SU-DHL-6 (cell line): ENCODE measurements around the gene BRMS1.

Experiments
- H2AFZ ChIP-seq: fragments of 200-600 bp; sonication (generic); 2 replicates; pipeline ENCODE4 v1.6.1; 2014; ENCODE audit warnings: low read depth, mild to moderate bottlenecking, moderate library complexity, mixed read lengths, antibody characterized with exemption, low read length; ENCODE audit not compliant: severe bottlenecking
- H3F3A ChIP-seq: fragments of 200-600 bp; shearing (Covaris generic); 2 replicates; pipeline ENCODE4 v1.6.0; 2016; ENCODE audit warnings: antibody characterized with exemption, mild to moderate bottlenecking; ENCODE audit not compliant: insufficient read depth
- H3K27ac ChIP-seq: fragments of 200-600 bp; sonication (generic); 2 replicates; pipeline ENCODE4 v1.5.1; 2016; ENCODE audit warnings: low read depth, mild to moderate bottlenecking, low read length, moderate library complexity, mixed read lengths
- H3K27me3 ChIP-seq: fragments of 200-600 bp; sonication (generic), shearing (Covaris generic); 2 replicates; pipeline ENCODE4 v1.6.0; 2014; ENCODE audit warnings: mild to moderate bottlenecking, low read length
- H3K36me3 ChIP-seq: fragments of 200-600 bp; sonication (generic); 2 replicates; pipeline ENCODE4 v1.6.1; 2014; ENCODE audit warnings: mild to moderate bottlenecking, low read length, mixed read lengths
- H3K4me2 ChIP-seq: fragments of 300-600, 200-600 bp; shearing (Covaris generic), sonication (generic); 2 replicates; pipeline ENCODE4 v1.6.0; 2014; ENCODE audit warnings: low read length, low read depth, mild to moderate bottlenecking; ENCODE audit not compliant: poor library complexity, severe bottlenecking
- H3K4me3 ChIP-seq: fragments of 200-600 bp; sonication (generic); 2 replicates; pipeline ENCODE4 v1.5.1; 2014; ENCODE audit warnings: antibody characterized with exemption, low read length, mild to moderate bottlenecking, mixed read lengths; ENCODE audit not compliant: insufficient read depth, poor library complexity, severe bottlenecking
- H3K79me2 ChIP-seq: fragments of 200-600 bp; sonication (generic); 2 replicates; pipeline ENCODE4 v1.6.1; 2014; ENCODE audit warnings: mild to moderate bottlenecking, low read length, moderate library complexity; ENCODE audit not compliant: insufficient read depth
- H3K9ac ChIP-seq: fragments of 200-600 bp; sonication (generic); 2 replicates; pipeline ENCODE4 v1.7.0; 2014; ENCODE audit warnings: mild to moderate bottlenecking, low read length
- H3K9me2 ChIP-seq: fragments of 200-600 bp; sonication (generic); replicated peaks from 2 replicates; pipeline ENCODE4 v1.6.1; 2014; ENCODE audit warnings: low read length; ENCODE audit not compliant: insufficient read depth
- H3K9me3 ChIP-seq: fragments of 200-600 bp; sonication (generic); 2 replicates; pipeline ENCODE4 v1.6.1; 2014; ENCODE audit warnings: low read length, mixed read lengths; ENCODE audit not compliant: insufficient read depth
- H4K20me1 ChIP-seq: fragments of 200-600 bp; sonication (generic); 2 replicates; pipeline ENCODE4 v1.6.1; 2014; ENCODE audit warnings: low read depth, mild to moderate bottlenecking, antibody characterized with exemption, low read length, moderate library complexity, mixed read lengths
- CTCF ChIP-seq: fragments of 200-600 bp; sonication (generic); IDR thresholded peaks from one replicate; pipeline ENCODE4 v1.5.1; 2017; ENCODE audit warnings: antibody characterized with exemption, mild to moderate bottlenecking, low read length, moderate library complexity; ENCODE audit not compliant: insufficient read depth, poor library complexity, severe bottlenecking
- EZH2phosphoT487 ChIP-seq: fragments of 200-600 bp; sonication (generic), shearing (Covaris generic); conservative IDR thresholded peaks from 2 replicates; pipeline ENCODE4 v1.6.1; 2018; ENCODE audit warnings: mild to moderate bottlenecking, antibody characterized with exemption, low read length, moderate library complexity, mixed read lengths

Gene BRMS1

DNA sequence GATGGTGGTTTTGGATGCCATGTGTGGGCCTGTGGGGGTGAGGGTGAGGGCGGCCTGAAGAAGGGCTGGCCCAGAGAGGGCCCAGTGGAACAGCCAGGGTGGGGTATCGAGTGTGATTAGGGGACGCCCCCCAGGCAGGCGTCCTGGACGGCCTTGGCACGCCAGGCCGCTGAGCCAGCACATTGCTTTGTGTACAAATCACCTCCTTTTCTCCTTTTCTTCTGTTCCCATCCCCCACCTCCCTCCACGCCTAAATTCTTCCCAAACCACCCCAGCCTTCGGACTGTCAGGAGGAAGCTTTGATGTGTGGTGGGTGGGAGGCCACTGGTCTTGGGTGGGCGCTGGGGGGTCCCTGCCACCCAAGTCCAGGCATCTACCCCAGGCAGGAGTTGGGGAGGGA, 20.2 kb downstream of the BRMS1 start:
- Histone ChIP-seq H3K9me3 (no peaks in the 10 kb centered on the region), H3K36me3 (no peaks in the 10 kb centered on the region), H3K27ac (no peak overlapping the region), H3K27me3 (no peaks in the 10 kb centered on the region), H3K4me3 (no peak overlapping the region), H3K4me2 (no peak overlapping the region), H4K20me1 (no peaks in the 10 kb centered on the region), H3F3A (no peaks in the 10 kb centered on the region), H3K9me2 (no peaks in the 10 kb centered on the region), H3K79me2 (no peaks in the 10 kb centered on the region), H2AFZ (no peak overlapping the region), H3K9ac (no peak overlapping the region)
- TF ChIP-seq CTCF (no peak), EZH2phosphoT487 (no peak)

- H4K20me1 ChIP-seq, result no peaks in the 10 kb centered on the region
- H3K27me3 ChIP-seq, result no peaks in the 10 kb centered on the region
- TF ChIP-seq EZH2phosphoT487 (no peak), CTCF (no peak)
- H3K4me2 ChIP-seq, result no peak overlapping the region
- H3K36me3 ChIP-seq, result no peaks in the 10 kb centered on the region
- no peaks in the 10 kb centered on the region for H3K79me2 ChIP-seq
- no peaks in the 10 kb centered on the region for H3K9me3 ChIP-seq
- no peaks in the 10 kb centered on the region for H3F3A ChIP-seq
- no peak overlapping the region for H2AFZ ChIP-seq
- no peaks in the 10 kb centered on the region for H3K9me2 ChIP-seq
- no peak overlapping the region for H3K27ac ChIP-seq
- H3K4me3 ChIP-seq, result no peak overlapping the region
- H3K9ac ChIP-seq, result no peak overlapping the region
Measured at GRCh38 chr11:66323684-66324083, 21.2 kb downstream of the BRMS1 start.

DNA sequence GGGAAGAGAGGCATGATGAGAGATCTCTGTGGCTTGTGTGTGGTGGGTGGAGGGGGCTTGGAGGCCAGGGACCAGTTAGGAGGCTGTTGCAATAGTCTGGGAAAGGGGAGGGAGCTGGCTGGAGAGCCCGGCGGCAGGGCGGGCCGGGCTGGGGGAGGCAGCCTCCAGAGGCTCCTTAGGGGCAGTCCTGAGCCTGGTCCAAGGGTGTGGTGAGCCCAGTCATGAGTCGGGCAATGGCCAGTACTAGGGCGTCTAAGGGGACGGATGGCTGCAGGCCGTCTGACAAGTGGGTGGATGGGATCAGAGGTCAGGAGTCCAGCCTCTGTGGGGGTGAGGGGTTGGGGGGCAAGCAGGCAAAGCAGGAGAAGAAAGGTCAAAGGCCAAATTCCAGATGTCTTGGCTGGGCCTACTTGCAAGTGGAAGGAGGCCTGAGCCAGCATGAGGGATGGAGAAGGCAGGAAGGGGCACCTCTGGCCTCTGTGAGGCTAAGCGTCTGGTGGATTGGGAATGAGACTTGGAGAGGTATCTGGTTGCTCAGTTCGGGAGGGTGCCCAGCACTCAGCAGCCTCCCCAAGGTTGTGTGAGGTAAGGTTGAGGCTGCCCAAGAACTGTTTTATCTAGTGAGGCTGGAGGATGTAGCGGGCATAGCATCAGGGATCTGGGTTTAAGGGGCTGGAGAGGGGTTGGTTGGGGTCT, 22.0 kb downstream of the BRMS1 start:
- no peaks in the 10 kb centered on the region for H3K36me3 ChIP-seq
- no peak overlapping the region for H2AFZ ChIP-seq
- no peak overlapping the region for H3K27ac ChIP-seq
- H3F3A ChIP-seq, result no peaks in the 10 kb centered on the region
- TF ChIP-seq CTCF (no peak), EZH2phosphoT487 (no peak)
- no peak overlapping the region for H3K9ac ChIP-seq
- no peaks in the 10 kb centered on the region for H3K9me3 ChIP-seq
- no peaks in the 10 kb centered on the region for H3K79me2 ChIP-seq
- no peak overlapping the region for H3K4me3 ChIP-seq
- H4K20me1 ChIP-seq, result no peaks in the 10 kb centered on the region
- H3K9me2 ChIP-seq, result no peaks in the 10 kb centered on the region
- no peaks in the 10 kb centered on the region for H3K27me3 ChIP-seq
- no peak overlapping the region for H3K4me2 ChIP-seq
